Stimulated activated CD4-positive, alpha-beta T cell treated with anti-CD3 and anti-CD28 coated beads, Interleukin-12 subunit alpha, Interleukin-12 subunit beta, amount 100 ng/mL, for 24 hours (primary cell): Measurements from ENCODE around the gene GPAM.
"Not testable (repeated sequence)": the region's sequence is repeated elsewhere in the genome, so short reads cannot be mapped to it uniquely, and the experiment has no call there.

Experiments used
- DNase-seq, 2 experiments: peaks; one replicate each; pipeline ENCODE4 v3.0.0-alpha.2; 2020; ENCODE audit warnings: low read depth in 2 of 2

GPAM gene, protein sequence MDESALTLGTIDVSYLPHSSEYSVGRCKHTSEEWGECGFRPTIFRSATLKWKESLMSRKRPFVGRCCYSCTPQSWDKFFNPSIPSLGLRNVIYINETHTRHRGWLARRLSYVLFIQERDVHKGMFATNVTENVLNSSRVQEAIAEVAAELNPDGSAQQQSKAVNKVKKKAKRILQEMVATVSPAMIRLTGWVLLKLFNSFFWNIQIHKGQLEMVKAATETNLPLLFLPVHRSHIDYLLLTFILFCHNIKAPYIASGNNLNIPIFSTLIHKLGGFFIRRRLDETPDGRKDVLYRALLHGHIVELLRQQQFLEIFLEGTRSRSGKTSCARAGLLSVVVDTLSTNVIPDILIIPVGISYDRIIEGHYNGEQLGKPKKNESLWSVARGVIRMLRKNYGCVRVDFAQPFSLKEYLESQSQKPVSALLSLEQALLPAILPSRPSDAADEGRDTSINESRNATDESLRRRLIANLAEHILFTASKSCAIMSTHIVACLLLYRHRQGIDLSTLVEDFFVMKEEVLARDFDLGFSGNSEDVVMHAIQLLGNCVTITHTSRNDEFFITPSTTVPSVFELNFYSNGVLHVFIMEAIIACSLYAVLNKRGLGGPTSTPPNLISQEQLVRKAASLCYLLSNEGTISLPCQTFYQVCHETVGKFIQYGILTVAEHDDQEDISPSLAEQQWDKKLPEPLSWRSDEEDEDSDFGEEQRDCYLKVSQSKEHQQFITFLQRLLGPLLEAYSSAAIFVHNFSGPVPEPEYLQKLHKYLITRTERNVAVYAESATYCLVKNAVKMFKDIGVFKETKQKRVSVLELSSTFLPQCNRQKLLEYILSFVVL

DNA sequence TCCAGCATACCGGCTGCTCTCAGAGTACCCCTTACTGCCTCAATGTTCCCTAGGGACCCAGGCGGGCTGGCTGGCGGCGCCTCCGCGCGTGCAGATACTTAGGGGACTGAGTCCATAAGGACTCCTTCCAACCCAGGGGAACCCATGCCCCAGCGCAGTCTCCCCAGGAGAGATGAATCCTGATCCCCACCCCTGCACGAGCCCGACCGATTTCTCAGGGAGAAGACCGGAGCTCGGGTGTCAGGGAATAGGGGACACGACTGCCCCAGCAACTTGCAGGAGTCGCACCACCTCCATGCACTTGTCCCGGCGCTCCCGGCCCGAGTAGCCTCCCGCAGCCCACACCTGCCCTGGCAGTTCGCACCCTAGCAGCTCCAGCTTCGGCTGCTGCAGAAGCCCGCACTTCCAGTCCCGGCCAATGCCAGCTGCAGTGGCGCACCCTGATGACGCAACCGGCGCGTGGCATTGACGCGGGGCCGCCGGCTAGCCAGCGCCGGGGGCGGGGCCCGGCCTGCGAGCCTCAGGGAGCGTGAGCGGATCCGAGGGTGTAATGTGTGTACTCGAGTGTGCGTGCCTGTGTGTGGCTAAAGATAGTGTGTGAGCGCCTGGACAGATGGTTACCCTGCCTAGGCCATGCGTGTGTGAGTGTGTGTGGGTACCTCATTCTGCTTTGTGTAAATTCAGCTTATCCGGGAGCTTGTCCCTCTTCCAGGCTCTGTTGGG lies at the start of gene GPAM:
Gene GPAM (minus strand): TSS at position 437 of the 723 bp plus-strand sequence. CDS start 1,981 bp downstream, outside the sequence.
- DNase-seq = peak; percentile 96 to 99

DNA sequence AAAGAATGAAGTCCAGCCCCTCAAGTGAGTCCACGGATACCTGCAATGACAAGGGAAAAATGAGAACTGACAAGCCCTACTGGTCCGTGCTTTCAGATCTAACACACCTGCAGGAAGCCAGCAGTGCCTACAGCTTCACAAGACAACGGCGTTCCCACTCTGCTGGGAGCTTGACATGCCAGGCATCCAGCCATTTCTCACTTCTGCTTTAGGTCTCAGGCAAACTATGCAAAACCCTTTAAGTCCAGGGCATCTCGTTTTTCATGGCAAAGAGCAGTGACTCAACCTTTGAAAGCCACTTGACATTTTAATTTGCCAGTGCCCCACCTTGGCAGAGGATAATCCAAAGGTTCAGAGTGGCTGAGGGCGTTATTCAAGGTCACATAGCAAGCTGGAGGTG lies 49.1 kb upstream of the GPAM start:
- no peak for DNase-seq

DNA sequence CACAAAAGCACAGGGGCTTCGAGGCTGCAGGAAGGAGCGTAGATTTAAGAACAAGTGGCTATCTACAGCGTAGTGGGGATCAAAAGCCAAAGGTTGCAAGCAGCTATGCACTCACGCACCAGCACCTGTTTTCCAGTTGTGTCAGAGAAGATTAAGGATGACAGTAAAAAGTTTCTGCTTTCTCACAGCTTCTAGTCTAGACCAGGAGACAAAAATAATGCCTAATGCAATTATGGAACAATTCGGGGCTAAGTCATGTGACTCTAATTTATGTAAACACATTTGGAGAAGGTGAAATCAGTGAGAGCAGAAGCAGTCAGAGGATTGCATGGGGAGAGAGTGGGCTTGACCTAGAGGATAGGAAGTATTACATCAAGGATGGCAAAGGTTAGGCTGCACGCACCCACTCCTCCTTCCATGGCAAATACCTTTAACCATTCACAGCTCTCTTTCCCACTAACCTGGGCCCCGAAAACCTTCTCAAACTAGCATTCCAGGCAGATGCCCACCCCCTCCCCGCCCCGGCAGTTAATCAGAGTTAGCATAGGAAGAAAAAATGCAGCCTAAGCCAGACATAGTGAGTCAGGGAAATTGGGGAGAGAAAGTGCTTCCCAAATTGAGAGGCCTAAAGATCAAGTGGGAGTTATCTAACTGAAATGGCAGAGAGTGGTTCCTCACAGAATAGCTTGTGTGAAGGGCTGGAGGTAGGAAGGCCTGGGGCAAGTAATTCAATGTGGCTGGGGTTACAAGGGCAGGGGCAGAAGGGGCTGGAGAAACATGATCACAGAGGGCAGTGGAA lies 48.2 kb upstream of the GPAM start:
- no peak for DNase-seq

DNA sequence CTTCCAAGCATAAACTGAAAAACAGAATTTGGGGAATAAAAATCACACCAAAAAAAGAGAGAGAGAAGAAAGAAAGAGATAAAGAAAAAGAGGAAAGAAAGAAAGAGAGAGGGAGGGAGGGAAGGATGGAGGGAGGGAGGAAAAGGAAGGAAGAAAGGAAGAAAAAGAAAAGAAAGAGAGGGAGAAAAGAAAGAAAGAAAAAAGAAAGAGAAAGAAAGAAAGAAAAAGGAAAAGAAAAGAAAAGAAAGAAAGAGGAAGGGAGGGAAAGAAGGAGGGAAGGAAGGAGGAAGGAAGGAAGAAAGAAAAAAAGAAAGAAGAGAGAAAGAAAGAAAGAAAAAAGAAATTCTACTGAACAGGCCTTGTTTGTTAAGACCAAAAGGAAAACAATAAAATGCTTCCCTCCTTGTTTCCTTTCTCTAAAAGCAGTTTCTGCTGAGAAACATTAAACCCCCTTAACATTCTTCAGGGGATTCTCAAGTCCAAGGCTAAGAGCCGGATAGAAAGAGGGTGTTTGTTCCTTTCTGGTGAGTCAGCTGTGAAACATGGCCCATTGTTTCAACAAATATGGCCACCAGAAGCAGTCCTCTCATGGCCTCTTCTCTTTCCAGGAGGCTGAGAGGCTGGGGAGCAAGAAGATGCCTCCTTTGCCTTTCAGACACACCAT lies 46.9 kb upstream of the GPAM start:
- DNase-seq = no peak

DNA sequence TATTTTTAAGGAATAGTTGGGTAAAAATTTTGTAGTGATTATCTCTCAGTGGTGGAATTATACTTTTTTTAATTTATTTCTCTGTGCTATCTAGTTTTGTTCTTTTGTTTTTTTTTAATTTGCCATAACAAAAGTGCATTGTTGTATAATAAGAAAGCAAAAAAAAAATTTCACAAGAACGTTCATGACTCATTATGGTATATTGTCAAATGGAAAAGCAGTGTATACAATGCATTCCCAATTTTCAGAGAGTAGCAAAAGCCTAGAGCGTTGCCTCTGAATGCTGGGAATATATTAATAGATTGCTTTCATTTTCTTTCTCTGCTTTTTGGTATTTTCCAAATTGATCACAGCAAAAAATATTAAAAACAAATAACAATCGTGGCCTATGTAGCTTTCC lies 46.3 kb upstream of the GPAM start:
- no peak for DNase-seq

DNA sequence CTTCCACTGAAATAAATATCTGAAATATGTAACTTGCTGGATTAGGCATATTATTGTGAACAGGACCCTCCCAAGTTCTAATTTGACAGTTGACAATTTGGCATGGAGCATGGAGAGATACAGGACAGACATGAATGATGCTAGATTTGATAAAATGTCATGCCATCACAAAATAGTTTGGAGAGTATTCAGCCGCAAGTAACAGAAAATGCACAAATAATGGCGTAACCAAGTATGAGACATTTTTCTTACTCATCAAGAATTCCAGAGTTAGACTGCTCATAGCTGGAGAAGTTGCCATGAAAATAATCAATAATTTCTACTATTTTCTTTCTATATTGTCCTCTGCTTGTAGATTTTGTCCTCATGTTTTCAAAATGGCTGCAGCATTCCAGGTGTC lies 45.5 kb upstream of the GPAM start:
- no peak for DNase-seq

DNA sequence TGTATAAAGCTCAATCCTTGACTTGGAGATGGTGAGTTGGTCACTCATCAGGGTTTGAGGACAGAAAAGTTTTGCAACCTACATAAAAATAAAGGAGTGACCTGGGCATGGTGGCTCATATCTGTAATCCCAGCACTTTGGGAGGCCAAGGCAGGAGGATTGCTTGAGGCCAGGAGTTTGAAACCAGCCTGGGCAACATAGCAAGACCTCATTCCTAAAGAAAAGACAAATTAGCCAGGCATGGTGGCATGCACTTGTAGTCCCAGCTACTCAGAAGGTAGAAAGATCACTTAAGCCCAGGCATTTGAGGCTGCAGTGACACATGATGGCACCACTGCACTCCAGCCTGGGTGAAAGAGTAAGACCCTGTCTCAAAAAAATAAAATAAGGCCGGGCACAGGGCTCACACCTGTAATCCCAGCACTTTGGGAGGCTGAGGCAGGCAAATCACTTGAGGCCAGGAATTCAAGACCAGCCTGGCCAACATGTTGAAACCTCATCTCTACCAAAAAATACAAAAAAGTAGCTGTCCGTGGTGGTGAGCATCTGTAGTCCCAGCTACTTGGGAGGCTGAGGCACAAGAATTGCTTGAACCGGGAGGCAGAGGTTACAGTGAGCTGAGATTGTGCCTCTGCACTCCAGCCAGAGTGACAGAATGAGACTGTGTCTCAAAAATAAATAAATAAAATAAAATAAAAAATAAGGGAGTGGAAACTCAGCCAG lies 45.0 kb upstream of the GPAM start:
- DNase-seq = not testable (repeated sequence)

DNA sequence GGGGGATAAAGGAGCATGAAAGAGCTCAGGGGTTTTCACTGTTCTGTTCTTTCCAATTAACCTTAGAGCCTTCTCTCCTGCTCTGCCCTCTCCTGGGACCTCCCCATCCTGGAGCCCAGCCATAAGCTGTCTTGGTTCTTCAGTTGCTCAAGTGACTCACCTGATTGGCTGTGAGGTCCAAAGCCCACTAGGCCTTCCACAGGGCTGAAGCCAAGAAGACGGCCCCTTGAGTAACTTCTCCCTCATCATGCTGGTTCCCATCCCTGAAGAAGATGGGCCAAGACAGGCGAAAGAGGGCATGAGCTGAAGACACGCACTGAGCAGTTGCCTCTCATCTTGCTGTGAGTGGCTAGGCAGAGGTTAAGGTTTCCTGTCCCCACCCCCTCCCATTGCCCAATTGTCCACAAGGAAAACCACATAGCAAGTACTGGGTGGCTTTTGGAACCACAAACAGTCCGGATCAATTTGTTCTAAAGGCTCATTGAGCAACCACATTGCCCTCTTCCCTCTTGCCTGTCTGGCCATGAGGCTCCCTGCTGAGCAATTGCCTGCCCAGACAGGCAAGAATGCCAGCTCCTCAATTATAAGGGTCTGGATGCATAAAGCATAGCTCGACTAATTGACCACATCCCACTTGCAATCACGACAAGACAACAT lies 43.9 kb upstream of the GPAM start:
- no peak for DNase-seq

DNA sequence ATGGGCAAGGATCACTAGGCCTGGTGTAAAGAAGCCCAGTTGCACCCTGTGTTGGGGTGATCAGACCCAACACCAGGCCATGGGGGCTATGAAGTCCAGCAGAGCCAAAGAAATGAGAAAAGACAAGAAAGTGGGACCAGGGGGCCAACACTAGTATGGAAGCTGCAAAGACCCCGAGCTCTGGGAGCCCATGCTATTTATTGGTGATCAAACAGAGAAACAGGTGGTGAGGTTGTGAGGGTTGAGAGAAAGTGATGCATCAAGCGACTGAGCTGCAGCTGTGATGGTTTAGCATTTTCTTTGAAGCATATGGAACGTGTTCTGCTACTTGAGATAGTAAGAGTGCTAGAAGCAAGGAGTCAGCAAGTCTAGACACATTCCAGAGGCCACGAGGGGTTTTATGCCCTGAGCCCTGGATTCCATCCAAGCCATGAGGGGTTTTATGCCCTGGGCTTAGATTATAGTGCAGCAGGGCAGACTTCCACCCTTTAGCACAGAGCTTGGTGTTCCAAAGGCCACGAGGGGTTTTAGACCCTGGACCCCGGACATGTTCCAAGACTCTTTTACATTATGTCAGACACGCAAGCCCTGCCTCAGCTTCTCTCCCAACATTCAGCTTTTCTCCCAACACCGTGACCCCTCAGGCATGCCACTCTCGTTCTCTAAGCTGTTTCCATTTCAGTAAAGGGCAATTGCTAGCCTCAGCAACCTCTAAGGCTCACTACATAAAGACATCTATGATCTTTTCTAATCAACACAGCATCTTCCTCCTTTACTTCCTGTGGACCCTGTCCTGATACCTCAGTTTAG lies 43.1 kb upstream of the GPAM start:
- DNase-seq = no peak

DNA sequence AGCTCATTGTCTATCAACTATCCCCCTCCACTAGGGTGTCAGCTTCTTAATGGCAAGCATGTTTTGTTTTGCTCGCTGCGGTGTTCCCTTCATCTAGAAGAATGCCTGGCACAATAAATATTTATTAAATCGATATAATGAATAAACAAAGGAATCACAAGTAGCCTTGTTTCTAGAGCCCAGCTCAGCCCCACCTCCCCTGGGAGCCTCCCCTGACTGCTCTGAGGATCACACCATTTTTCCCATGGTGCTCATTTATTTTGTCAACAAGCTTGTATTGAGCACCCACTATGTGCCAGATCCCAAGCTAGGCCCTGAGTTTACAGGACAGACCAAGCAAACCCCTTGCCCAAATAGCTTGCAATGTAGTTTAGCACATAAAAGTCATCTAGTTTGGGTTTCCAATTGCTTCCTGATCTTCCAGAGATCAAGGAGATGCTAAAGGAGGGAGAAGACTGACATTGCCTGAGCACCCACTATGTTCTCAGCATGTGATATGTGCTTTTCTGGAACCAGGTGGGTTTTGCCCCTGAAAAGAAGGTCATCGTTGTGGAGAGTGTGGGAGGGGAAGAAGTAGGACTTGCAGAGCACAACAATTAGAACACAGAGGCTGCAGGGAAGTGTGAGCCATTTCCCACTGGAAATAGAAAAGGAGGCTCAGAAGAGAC lies 42.3 kb upstream of the GPAM start:
- DNase-seq = no peak

DNA sequence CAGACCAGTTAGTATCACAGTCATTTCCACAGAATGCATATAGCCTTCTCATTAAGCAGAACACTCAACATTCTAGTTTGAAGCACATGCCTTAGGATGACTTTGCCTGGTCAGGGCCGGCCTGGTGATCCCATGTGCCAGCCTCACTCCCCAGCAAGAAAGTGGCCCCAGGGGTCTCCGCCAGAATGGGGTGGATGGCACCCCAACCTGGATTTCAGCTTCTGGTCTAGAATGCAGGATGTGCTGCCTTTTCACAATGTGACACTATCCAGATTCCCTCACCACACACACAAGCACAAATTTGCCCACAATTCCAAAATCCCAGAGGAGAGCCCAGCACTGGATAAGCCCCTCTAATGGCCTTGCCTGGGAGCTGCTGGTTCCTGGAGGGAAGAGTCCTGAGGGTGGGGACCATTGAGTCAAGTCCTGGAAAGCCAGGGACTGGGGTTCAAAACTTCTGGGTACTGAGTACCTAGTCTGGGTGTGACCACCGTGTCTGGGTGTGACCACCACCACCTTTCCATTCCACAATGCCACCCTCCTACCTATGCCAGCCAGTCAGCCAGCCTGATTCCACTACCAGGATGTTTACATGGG lies 41.5 kb upstream of the GPAM start:
- DNase-seq = no peak

DNA sequence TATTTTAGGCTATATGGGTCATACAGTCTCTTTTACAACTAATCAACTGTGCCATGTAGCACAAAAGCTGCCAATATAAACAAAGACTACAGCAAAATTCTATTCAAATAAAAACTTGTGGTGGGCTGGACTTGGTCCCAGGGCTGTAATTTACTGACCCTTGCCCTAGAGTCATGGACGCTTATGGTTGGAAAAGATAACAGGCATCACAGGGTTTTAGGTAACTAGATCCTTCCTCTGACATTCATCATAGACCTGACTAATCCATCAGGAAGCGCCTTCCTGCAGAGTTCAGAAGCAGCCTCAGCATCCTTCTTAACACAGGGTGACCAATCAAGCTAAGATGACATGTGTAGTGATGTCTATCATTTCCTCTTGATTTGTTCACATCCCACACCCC lies 40.2 kb upstream of the GPAM start:
- no peak for DNase-seq

DNA sequence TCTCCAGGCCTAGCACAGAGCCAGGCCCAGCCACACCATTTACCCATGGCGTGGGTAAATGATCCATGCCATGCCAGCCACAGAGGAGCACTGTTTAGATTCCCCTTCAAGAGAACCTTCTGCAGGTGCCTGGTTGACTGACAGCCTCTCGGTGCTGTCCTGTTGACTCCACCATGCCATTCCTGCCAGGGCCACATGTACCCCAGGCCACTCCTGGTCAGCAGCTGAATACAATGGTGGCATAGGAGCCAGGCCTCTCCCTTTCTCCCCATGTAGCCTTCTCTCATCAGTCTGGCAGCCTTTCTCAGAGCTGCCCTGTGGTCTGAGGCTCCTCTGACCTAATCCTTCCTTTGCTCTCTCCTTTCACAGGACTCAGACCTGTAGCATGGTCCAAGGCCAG lies 39.2 kb upstream of the GPAM start:
- DNase-seq = no peak

DNA sequence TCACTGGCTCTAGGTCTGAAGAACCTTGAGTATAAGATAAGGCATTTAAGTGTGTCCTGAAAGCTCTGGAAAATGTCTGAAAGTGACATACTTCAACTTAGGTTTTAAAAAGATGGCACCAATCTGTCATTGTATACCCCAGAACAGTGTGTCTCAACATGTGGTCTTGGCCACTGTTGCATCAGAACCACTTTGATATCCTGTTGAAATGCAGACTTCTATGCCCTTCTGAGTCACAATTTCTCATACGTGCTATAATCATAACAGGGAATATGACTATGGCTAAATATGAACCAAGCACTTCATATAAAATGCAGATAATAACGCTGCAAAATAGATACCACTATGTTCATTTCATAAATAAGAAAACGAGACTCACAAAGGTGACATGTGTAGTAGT lies 38.0 kb upstream of the GPAM start:
- no peak for DNase-seq

DNA sequence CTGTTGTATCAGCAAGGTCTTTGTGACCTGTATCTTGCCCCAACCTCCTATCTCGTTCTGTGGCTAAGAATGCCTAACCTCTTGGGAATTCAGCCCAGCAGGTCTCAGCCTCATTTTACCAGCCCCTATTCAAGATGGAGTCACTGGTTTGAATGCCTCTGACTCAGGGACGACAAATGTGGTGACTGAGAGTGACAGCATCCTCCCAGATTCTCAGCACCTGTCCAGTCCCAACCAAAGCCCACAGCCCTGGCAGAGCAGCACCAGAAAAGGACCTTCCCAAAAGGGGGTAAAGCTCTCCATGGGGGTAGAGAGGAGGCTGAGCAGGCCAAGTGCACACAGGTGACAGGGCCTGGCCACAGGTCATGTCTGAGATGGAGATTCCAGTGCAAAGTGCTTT lies 35.4 kb upstream of the GPAM start:
- no peak for DNase-seq

DNA sequence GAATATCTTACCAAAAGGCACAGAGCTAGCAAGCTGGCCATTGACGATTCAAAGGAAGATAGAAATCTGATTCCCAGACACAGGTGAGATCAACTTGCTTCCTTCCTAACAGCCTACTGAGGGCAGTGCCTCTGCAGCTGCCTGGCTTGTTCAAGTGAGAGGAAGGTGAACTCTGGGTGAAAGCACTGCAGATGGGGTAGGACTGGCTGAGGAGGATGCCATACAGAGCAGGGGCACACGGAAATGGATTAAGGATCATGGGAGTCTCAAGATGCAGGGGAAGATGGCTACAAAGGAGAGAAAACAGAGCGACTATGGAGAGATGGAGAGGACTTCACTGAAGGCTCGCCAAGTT lies 34.4 kb upstream of the GPAM start:
- DNase-seq = no peak

DNA sequence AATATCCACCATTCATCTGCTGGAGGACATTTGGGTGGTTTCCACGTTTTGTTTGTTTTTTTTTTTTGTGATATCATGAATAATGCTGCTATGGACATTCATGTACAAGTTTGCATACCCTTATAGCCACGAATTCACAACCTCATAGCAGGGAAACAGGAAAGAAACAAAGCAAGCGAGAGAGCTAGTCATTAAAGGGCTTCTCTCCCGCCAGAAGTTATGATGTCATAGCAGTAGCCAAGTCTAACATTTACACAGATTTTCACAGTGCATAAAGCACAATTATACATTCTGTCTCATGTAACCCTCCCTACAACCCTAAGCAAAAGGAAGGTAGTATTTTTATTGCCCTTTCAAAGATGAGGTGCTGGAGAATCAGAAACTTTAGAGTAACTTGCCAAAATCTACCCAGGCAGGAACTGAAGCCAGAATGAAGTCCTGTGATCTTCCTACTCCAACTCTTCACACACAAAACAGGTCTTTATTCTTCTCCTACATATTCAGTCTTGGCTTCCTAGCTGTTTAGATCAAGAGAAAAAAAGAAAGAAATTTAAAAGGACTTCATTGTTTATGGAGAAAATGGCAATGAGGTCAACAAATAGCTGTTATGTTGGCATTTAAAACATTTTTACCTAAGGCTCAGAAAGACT lies 33.9 kb upstream of the GPAM start:
- DNase-seq = no peak

DNA sequence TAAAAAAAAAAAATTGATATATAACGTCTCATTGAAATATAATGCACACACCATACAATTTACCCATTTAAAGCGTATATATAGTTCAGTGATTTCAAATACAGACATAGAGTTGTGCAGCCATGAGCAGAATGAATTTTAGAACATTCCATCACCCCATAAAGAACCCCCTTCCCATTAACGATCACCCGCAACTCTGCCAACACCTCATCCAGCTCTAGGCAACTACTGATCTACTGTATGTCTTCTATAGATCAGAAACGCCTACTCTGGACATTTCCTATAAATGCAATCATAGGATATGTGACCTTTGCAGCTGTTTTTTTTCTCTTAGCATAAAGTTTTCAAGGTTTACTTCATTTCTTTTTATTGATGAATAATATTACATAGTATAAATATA lies 33.4 kb upstream of the GPAM start:
- DNase-seq = no peak
